Erythroblast (primary cell): ENCODE measurements around the gene PHRF1.

Experiments
- GATA1 ChIP-seq: IDR thresholded peaks from 2 replicates; pipeline ENCODE4 v1.6.1; 2011; ENCODE audit warnings: low read depth, mild to moderate bottlenecking, control low read depth, low read length, moderate library complexity
- POLR2A ChIP-seq: IDR thresholded peaks from 2 replicates; pipeline ENCODE4 v1.6.1; 2011; ENCODE audit warnings: mild to moderate bottlenecking, low read length

- no peak for TF ChIP-seq POLR2A
- TF ChIP-seq GATA1: no peak
These were observed 43.2 kb upstream of the PHRF1 start for GRCh38 chr11:532986-533585.
